NCI-H526 treated with DMSO at 0.1 percent for 48 hours (cell line): ENCODE measurements around the gene TAF3.

Experiments used
- DNase-seq: peaks from one replicate; lab custom pipeline; 2025; lab: John Stamatoyannopoulos, UW

Gene TAF3

DNA sequence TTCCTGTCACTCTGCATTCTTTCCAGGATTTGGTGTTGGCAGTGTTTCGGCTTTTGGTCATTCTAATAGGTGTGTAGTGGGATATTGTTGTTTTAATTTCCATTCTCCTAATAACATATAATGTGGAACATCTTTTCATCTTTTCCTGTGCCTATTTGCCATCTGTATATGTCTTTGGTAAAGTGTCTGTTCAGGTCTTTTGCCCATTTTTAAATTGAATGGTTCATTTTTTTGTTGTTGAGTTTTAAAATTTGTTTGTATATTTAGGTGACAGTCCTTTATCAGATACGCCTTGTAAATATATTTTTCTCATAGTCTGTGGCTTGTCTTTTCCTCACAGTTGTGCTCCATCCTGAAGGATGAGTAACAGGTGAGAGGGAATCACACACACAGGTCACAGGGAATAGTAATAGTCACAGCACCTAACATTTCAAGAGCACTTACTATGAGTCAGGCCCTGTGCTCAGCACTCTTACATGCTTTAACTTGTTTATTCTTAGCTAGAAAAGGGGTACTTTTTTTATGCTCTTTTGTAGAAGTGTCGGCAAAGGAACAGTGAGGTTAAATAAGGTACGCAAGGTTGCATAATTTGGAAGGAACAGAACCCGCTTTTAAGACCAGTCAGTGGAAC, 119.1 kb downstream of the TAF3 start:
- DNase-seq = no peak

DNA sequence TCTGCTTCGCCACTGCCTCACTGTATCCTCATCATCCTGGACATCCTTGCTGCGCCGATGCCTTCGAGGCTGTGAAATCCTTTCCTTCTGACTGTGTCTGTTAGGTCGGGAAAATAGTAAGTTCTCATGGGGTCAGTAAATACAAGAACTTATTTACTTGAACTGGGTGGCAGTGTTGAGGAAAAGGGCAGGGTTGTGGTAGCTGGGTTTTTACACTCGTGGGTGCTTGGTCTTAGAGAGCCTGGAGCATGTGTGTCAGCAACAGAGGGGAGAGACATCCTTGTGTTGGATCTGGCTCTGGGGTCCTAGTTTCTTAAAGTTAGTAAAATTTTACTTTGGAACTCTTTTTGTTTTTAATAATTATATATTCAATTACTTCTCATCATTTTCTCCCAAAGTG, 123.3 kb downstream of the TAF3 start:
- DNase-seq = no peak

DNA sequence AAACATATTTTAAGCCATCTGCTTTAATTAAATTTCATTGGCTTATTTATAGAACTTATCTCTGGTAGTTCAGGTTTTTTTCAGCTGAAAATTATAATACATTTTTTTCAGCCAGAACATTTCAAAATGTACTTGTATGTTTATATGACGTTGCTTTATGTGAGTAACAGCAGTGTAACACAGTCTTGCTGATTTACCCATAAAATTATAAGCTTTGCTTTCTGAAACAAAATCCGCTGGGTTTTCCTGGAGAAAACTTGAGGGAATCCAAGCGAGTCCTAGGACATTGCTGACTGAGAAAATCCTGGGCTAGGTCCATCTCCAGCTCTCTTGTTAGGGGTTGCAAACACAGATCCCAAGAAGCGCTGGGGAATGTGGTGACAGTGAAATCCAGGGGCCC, 124.0 kb downstream of the TAF3 start:
- DNase-seq = no peak

DNA sequence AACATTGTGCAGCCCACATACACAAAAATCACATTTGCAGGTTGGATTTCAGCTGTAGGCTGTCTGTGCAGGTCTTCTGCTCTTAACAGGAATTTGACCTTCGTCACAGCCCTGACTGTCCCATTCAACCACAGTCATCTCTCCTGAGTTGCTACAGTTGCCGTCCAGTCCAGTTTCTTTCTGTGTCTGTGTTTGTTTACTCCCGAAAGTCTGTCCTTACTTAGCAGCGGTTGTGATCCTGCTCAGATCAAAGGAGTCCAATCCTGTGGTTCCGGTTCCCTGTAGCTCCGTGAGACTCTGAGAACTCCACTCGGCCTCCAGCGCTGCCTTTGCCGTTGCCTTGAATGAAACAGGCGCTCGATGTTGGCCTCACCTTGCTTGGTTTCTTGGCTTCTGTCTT, 124.6 kb downstream of the TAF3 start:
- DNase-seq = no peak

DNA sequence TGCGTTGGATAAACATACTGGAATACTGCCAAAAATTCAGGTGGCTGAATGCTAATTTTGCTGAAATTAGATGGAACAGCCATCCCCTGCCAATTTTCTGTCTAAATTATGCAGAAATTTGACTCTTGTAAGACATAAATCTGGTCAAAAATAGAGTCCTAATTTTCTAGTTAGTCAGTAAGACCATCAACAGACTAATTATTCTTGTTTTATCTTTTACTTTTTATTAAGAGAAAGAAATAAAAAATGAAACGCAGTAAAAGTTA, 125.8 kb downstream of the TAF3 start:
- DNase-seq = no peak

DNA sequence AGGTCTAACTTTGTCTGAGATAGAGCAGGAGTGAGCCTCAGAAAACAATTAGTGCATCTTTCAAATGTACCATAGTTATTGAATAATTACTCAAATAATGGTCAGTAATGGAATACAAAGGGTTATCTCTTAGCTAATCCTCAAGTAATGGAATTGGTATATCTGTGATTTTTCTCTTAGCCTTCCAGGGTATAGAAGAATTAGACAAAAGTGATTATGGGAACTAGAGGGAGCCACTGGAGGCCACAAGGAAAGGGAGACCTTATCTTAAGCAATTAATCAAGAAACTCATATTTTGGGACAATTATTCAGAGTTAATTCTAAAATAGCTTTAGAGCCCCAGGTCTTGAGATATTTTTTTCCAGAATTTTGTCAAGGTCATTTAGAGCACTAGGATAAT, 126.2 kb downstream of the TAF3 start:
- no peak for DNase-seq

DNA sequence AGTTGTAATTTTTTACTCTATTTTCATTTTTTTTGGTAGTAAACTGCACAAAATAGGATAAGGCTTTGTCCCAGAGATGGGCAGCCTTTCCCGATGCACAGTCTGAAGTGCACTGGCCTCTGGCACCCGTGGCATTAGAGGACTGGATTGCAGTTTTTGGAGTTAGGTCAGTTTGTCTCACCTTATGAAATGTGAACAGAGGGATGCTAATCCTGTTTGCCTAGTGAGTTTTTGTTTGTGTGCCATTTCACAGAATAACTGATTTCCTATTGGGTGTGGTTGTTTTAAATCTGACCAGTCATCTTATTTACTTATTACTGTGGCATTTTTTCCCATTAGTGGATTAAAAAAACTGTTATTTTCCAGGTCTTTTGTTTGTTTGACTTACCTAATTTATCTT, 126.7 kb downstream of the TAF3 start:
- DNase-seq = no peak

DNA sequence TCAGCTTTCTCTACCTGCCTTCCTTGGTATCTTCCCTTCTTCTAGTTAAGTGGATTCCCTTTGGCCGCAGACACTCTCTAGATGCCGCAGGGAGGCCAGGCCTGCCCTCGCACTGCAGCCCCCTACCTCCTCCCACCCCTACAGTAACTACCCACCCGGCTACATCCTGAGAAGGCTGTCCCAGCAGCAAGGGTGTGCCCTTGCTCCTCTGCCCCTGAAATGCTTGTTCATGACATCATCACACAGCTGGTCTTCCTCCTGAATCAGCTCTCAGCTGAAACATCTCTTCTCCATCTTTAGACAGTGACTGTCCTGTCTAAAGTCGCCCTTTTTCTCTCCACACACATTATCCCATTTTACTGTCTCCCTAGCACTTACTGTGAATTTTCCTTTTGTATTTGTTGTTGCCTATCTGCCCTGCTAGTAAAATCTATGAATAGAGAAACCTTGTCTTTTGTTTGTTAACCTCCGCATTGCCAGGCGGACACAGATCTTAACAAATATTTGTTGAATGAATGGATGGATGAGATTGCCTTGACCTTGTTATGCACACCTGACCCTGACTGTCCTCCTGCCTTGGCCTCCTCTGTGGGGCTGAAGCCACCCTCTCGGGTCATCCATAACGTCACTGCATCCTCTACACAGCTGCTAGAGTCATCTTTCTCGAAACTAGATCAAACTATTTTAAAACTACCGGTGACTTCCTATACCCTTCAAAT, 127.3 kb downstream of the TAF3 start:
- no peak for DNase-seq

DNA sequence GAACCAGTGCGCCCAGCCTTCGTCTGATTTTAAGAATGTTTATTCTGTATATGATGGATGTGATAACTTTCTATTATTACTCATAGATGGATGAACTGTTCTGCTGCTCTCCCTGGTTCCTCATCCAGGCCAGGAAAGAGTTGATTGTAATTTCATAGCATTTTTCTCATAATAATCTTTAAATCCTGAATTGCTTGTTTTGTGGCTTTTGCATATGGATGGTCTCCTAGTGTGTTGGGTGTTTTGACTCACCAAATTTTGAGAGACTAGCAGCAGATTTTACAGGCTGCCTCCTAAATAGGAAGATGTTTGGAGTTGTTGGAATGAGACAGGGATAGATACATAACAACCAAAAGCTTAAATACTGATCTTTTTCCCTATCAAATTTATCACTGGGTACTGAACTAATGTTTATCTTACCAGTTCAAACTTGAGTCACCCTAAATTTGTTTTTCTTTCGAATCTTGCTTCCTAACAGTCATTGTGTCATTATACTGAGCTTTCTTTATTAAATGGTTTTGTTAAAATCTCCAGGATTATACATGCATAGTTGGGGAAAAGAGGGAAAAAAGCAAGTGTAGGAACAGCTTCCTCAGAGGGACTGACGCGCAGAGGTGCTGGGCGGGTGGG, 130.2 kb downstream of the TAF3 start:
- no peak for DNase-seq

DNA sequence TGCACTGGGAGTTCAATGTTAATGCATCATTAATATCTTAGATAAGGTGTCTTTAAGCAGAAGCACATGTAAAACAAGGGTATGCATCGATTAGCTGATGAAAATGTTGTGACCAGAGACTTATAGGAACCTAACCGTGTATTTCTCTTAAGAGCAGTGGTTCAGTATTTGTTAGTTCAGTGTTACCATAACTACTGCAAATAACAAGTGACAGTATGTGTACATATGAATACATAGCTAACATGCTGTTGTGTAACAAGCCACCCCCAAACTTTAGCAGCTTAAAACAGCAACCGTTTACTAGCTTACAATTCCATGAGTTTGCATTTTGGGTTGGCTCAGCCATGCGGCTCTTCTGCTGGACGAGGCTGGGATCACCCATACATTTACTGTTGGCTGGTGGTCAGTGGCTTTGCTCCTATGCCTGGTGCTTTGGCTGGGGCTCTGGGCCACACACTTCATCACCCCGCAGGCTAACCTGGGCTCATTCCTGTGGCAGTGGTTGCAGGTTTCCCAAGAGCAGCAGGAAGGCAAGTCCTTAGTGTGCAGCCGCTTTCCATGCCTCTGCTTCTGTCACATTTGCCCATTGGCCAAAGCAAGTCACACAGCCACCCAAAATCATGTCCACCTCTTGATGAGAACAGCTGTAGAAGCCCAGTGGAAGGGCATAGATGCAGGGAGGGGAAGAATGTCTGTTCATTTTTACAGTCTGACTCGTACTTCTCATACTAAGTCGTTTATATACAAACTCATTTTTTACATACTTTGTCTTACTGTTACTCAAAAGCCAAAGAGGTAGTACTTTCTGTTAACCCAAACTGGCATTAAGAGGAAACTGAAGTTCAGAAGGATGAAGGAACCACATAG, 132.9 kb downstream of the TAF3 start:
- DNase-seq = no peak

DNA sequence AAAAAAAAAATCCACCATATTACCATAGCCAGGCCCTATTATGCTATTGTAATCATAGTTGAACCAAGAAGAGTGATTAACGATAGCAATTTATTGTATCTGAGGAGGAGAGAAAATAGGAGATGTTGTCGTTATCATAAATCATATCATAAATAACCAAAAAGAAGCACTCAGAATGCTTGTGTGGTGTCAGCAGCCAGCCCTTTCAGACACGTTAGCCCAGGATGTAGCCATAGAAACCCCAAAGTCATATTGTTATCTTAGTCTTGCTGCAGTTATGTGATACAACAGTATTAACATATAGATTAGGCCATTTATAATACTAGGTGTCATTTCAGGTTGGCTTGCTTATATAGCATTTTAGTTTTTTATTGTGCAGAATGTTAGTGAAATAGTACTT, 134.0 kb downstream of the TAF3 start:
- no peak for DNase-seq

DNA sequence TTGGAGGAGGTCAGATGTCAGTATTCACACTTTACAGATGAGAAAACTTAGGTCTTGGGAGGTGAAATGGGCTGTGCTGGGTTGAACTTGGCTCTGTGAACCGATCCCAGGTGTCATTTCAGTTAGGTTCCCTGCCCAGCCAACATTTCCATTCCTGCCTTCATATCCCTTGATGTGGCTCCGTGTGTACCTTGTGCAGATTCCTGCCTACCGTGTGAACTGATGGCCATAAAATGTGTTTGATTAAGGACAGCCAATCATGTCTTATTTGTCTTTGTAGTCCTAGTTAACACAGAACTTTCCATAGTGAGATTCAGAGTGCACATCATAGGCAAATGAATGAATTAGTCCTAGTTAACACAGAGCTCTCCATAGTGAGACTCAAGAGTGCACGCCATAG, 135.1 kb downstream of the TAF3 start:
- peak; percentile 11 for DNase-seq

DNA sequence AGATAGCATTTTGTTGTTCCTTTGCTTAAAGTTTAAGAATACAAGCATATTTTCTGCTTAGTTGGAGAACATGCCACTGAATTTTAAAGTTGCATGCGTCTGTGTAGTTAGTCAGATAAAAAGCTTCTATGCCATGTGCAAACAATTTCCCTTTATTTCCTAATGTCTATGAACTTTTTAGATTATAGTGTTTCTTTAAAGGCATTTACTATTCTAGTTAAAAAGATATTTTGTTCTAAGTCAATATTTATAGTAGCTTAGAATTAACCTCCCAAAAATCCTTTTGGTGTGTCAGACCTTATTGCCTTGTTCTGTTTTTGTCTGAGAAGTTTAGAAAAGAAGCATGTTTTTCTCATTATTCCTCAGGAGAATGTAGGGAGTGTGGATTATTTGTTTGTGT, 137.1 kb downstream of the TAF3 start:
- DNase-seq = no peak

DNA sequence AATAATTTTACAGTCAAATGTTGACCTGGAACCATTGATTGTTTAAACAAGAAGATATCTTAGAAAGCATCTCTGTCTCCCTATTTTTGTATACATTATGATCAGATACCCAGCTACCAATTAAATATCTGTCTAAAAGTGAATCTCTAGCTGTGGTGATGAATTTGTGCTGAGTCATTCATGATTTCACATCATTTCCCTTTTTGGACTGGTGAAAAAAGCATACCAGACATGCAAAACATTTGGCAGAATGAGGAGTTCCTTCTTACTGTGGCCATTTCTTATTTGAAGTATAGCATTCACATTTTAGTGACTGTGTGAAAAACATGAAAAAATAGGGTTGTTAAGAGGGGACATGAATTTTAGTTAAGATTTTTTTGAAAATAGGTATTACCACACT, 138.2 kb downstream of the TAF3 start:
- DNase-seq = no peak

DNA sequence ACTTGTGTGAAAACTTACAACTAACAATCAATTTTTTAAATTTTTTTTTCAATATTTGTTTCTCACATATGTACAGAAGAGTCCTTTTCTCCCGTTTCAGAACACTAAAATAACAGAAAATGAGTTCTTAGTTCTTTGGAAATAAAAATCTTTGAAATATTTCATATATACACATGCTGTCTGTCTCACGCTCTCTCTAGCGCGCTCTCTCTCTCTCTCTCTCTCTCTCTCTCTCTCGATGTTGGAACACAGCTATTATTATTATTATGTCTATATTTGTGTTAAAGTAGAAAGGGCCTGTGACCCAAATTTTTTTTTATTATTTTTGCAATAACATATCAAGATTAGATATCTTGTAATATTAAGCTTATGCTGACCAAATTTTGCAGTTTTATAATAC, 139.3 kb downstream of the TAF3 start:
- no peak for DNase-seq

DNA sequence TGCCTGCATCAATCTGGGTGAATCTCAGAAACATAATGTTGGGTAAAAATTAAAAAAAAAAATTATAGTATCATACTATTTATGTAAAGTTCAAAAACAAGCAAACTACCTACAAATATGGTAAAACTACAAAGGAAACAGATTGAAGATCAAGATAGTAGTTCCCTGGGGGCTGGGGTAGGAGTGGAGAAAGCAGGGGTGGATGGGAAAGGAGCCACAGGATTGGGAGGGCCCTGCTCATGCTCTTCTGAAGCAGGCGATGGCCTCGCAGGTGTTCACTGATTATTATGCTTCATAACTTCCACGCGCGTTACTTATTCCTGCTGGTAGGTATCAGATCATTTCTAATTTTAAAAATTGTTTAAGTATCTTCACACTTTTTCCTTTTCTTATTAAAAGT, 140.1 kb downstream of the TAF3 start:
- no peak for DNase-seq

DNA sequence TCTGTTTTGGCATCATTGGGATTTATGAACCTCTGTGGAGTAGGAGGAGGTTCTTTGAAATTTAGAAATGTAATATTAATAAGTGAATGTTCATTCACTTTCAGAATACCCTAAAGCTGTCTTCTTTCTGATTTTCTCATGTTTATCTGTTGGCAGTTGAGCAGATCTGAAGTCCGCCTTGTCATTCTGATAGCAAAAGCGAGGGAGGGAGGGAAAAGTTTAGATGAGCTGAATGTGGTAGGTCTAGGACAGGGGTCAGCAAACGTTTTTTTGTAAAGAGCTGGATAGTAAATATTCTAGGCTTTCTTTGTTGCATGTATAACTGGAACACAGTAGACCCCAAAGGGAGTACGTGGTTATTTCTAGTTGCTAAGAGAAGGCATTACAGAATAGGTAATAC, 141.8 kb downstream of the TAF3 start:
- no peak for DNase-seq

DNA sequence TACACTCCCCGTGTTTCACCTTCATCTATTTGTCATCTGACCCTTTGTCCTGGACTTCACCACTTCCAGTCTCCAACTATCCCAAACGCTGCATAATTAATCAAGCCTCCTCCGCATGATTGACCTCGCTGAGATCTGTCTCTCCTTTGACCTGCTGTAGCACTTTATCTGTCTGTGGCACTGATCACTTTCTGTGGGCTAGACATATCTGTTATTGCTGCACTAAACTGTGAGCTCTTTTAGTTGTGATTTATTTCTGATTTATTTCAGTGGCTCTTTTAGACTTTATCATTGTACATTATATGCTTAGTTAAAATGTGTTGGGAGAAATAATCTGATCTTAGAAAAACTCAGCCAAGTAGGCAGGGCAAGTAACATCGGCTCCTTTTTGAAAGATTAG, 144.3 kb downstream of the TAF3 start:
- no peak for DNase-seq

DNA sequence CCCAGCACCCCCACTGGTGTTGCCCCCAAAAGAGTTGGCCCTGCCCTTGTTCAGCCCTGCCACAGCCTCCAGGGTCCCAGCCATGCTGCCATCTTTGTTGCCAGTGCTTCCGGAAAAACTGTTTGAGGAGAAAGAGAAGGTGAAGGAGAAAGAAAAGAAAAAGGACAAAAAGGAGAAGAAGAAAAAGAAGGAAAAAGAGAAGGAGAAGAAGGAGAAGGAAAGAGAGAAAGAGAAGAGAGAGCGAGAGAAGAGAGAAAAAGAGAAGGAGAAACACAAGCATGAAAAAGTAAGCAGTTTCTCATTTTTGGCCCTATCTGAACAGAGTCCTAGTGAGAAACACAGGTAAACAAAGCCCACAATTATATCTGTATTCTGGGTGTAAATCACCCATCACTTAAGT, 147.2 kb downstream of the TAF3 start:
- no peak for DNase-seq

DNA sequence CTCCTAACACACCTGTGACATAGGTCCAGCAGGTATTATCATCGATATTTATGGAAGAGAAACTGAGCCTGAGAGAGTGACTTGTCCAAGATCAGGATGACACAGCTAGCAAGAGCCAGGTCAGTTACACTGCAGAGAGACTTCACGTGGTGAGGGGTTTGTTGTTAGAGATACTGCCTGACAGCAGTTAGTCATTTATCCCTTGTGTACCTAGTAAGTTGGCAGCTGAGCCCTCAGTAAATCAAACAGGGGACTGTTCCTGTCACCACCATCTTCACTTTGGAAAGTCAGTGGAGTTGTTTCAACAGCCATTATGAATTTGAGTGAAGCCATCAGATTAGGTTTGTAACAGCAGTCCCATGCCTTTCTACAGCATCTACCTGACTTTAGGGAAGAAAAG, 148.7 kb downstream of the TAF3 start:
- DNase-seq = no peak

DNA sequence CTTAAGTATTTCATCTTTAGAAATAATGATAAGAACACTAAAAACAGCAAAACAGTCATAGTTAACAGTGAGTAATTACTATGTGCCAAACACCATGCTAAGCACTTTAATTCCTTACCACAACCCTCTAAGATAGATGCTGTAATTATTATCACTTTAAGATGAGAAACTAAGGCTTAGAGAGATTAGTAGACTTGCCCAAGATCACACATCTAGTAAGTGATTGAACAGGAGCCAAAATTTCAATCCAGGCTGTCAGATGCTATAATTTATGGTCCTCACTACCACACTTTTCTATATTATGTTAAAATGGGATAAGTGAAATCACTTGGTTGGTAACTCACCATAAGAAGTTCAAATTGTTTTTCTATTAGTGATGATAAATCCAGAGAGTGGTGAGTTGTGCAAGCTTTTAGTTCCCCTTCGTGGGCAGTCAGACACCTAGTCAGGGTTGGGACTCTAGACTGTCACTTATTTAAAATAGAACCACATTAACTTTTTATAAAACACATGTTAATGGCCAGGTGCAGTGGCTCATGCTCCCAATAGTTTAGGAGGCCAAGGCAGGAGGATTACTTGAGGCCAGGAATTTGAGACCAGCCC, 150.3 kb downstream of the TAF3 start:
- no peak for DNase-seq

DNA sequence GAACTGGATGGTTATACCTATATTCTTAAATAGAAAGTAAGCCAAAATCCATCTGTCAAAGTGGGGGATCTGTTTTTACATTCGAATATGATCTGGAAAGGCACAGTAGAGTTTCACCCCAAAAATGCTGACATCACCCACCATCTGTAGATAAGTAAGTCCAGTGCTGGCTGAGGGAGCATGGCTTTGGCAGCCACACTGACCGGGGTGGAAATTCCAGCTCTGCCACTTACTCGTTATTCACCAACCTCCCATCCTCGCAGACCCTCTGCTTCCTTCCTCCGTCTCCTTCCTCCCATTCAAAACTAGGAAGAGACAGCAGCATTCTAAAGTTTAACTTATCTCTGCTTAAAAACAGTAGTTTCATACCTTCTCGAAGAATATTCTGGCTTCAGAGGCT, 151.3 kb downstream of the TAF3 start:
- DNase-seq = no peak

DNA sequence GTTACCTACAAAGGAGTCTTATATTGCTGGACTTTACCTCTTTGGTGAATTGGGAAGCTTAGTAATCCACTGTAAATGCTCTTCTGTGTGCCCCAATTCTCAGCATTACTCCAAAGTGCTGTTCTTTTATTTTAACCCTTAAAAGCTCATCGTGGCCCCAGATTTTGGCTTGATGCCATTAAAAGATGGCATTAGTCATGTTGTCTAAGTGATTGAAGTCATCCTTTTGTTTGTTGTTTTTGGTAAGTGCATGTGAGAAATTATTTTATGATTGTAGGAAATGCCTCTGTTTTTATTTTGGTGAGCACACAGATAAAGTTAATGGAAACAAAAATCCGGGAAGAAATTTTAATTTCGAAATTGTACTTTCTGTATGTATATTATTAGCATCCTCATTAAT, 153.6 kb downstream of the TAF3 start:
- no peak for DNase-seq
